ENCODE measurements around the gene SCGB1D4.

The SCGB1D4 gene

DNA sequence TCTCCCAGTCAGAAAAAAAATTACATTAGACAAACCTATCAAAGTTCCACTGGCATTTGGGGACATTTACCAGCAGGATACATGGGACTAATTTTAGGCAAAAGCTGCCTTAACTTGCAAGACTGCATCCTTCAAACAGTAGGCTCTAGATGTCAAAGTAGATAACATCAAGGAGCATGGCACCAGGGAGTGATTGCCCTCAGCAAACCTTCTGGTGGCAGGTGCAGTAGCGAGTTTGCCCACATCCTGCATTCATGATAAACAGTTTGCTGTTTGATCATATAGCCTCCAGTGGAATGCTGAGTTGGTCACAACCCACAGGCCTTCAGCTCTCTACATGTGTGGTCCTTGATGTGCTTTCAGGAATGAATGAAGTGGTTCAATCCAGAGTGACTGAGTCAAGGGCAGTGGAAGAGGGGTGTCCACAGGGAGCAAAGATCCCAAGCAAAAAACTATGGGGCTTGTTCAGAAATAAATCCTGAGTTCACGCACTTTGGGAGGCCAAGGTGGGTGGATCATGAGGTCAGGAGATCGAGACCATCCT lies 44.8 kb downstream of the SCGB1D4 start:
- Mint-ChIP-seq H3K27me3 (peaks cover 8% of the 10 kb centered on the region), H3K4me1 (ENCODE audit: low read depth) (no peaks in the 10 kb centered on the region), H3K27ac (no peak overlapping the region), H3K36me3 (peaks cover 15% of the 10 kb centered on the region), H3K4me3 (no peak overlapping the region), H3K9me3 (ENCODE audit: low read depth) (peaks cover 28% of the 10 kb centered on the region)

DNA sequence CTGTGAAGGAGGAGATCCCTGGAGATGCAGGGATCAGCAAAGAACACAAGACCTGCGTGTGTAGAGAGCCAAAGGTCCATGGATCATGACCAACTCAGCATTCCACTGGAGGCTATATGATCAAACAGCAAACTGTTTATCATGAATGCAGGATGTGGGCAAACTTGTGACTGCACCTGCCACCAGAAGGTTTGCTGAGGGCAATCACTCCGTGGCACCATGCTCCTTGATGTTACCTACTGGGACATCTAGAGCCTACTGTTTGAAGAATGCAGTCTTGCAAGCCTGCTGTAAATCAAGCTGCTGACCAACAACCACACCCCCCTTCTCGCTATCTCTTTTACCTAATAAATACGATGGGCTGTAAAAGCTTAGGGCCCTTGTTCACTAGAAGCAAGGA lies 47.2 kb downstream of the SCGB1D4 start:
- Mint-ChIP-seq H3K36me3 (peaks cover 15% of the 10 kb centered on the region), H3K27me3 (peaks cover 11% of the 10 kb centered on the region), H3K27ac (no peak overlapping the region), H3K9me3 (ENCODE audit: low read depth) (peaks cover 28% of the 10 kb centered on the region), H3K4me1 (ENCODE audit: low read depth) (no peaks in the 10 kb centered on the region), H3K4me3 (no peak overlapping the region)

Data from activated naive CD8-positive, alpha-beta T cell (primary cell).